CD4-positive, alpha-beta T cell treated with Interleukin-10 for 1 hour (primary cell): ENCODE measurements around the gene EXOC6B.

Source experiments
- DNase-seq: peaks from one replicate; pipeline ENCODE4 v3.0.0-alpha.2; 2020

EXOC6B gene

DNA sequence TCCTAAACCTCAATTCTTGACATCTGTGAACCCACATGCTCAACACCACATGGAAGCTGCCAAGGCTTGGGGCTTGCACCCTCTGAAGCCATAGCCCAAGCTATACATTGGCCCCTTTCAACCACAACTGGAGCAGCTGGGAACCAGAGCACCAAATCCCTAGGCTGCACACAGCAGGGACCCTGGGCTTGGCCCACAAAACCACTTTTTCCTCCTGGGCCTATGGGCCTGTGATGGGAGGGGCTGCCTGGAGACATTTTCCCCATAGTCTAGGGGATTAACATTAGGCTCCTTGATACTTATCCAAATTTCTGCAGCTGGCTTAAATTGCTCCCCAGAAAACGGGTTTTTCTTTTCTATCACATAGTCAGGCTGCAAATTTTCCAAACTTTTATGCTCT is 40.3 kb downstream of the EXOC6B start:
- DNase-seq, result no peak

DNA sequence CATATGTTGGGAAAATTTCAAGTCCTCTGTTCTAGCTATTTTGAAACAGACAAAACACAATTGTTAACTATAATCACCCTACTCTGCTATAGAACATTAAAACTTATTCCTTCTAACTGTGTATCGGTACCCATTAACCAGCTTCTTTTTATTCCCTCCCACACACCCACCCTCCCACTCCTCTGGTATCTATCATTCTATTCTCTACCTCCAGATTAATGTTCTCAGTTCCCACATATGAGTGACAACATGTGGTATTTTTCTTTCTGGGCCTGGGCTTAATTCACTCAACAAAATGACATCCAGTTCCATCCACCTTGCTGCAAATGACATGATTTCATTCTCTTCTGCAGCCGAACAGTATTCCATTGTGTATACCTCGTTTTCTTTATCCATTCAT is 43.3 kb downstream of the EXOC6B start:
- DNase-seq, result no peak

DNA sequence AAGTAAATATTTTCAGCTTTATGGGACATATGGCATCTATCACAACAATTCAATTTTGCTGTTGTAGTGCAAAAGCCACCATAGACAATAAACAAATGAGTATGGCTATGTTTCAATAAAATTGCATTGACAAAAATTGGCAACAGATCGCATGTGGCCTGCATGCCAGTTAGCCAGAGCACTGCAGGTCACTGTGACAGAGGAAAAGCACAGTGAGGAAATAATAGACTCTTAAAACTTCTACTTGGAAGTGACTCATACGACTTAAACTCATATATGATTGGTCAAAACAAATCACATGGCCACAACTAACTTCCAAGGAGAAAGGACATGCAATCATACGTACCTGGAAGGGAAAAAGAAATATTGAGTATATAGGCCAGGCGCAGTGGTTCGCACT is 44.4 kb downstream of the EXOC6B start:
- no peak for DNase-seq

DNA sequence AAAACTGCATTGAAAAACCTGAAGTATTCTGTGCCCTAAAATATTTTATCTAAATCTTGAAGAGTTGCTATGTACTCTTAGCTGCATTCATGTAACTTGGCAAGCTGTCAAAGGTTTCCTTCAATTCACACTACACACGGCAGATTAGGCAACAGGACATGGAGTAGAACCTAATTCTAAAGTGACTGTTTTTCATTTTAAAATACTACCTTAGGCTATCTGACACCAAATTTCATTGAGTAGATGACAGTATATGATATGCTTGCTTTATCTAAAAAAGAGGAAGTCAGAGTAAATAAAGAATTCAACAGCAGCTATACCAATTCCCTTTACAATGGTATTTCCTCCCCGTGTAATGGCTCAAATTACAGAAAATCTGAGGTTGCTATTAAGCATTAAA is 45.4 kb downstream of the EXOC6B start:
- DNase-seq, result no peak

DNA sequence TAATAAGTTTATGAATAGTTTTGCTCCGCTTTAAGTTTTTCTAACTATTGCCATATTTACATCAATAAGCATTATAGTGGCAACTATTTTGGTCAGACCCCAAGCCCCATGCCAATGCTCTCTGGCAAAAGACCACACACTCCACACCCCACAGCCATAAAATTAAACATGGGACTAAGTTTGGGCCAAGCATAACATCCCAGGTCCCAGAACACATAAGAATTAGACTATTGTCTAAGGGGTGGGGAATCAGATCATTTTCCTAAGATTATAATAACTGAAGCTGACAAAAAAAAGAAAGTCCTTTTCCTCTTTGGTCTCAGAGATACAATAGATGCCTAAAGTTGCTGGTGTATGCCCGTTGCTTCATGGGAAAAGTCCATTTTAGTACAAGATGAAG is 46.3 kb downstream of the EXOC6B start:
- DNase-seq, result no peak

DNA sequence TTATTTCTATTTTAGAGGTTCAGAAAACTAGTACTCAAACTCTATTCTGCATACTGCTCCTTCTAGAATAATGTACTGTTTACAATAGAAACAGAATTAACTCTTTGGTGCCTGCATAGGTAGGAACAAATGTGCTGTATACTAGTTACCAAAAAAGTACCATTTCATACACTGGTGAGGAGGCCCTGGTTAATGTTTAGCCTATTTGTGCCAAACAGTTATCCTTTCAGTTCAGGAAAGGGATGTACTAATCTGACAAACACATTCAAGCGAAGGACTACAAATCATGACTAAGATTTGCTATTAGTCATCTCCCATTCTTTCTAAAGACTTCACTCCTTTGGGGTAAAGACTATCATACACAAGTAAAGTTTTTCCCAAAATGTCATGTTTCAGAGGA is 47.4 kb downstream of the EXOC6B start:
- DNase-seq, result no peak

DNA sequence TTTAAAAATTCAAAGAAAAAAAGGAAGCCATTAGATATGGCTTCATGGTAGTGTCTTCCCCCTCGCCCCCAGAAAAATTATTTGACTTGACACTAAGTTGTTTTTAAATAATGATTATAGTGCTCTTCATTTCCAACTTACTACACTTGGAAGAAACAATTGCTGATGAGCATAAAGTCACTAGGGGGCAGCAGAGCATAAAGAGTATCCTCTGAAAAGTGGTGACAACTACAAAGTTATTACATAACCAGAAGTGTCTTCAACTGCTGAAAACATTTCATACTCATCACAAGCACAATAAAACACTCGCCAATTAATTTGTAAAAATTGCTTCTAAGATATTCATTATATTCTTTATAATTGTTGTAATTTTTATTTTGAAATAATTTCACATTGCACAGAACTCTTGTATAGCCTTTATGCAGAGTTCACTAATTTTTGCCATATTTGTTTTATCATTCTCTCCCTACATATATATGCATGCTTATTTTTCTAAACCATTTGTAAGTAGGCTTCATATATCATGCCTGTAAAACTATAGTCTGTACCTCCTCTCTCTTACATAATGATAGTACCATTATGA is 54.9 kb downstream of the EXOC6B start:
- peak; percentile 78 for DNase-seq

DNA sequence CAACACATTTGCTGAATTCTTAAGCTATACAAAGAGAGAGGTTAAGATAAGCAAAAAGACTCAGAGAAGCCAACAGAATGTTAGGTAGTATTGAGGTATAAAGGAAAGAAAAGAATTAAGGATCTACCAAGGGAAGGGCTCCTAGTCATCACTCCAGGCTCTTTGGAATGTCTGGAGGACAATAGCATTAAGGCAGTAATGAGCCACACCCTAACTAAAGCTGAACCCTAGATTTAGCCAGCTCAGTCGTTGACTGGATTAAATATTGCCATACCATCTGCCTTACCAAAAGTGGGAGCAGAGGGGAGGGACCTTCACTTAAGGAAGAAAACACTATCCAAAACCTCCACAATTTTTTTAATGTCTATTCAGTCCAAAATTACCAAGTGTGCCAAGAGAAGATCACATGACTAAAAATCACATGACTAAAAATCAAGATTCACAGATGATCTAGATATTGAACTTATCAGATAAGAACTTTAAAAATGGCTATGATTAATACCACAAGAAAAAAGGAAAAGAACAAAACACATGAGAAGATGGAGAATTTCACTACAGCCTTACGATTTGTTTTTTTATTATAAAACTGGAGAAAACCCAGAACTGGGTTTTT is 59.7 kb downstream of the EXOC6B start:
- DNase-seq, result no peak

DNA sequence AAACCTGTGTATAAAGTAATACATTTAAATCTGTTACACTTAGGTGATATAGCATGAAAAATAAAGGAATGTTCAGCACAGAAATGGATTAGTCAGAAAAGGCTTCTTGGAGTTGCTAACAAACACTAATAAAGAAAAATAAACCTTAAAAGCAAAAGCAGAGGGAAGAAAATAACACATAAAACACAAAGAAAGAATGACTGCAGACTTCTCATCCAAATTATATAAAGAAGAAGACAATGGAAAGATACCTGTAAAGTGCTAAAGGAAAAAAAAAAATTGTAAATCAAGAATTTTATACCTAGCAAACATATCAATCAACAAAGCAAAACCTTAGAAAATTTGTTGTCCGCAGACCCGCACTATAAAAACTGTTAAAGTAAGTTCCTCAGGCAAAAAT is 63.6 kb downstream of the EXOC6B start:
- DNase-seq, result no peak

DNA sequence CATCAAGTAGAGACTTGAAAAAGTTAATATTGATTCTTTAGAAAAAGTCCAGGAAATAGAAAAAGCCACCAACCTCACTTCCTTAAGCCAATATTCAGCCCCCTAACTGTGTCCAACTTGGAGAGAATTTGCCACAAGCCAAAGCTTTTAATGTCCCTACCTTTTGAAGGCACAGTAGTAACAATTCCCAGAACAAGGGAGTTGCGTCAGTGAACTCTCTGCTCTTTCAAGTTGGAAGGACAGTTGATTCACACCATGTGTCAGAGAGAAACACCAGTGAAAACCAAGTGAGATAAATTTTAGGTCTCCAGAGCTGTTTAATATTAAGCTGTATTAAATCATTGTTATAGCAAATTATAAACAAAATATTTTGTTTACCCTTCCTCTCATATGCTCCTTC is 66.1 kb downstream of the EXOC6B start:
- DNase-seq, result no peak

DNA sequence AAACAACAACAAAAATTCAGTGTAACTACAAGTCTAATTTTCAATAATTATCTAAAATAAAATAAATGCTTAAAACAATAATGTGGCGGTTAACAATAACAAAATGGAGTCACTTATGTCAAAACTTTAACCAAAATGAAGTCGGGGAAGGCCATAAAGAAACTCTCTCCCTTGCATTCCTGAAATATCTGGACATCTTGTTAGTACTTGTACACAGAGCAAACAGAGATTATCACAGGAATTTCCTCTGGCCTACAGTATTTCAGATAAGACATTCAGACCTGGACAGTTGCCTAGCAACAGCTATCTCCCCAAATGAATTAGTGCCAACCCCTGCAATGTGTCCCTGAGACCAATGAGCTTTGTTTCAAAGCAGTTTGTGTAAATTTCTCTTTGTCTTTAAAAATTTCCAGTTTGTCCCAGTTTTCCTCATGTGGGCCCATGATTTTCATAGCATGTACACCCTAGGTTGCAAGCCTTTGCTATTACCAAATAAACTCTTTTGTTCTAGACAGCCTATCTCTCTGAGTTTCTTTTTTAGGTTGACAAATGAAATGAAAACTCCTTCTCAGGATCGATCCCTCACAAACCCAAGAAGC is 68.6 kb downstream of the EXOC6B start:
- no peak for DNase-seq

DNA sequence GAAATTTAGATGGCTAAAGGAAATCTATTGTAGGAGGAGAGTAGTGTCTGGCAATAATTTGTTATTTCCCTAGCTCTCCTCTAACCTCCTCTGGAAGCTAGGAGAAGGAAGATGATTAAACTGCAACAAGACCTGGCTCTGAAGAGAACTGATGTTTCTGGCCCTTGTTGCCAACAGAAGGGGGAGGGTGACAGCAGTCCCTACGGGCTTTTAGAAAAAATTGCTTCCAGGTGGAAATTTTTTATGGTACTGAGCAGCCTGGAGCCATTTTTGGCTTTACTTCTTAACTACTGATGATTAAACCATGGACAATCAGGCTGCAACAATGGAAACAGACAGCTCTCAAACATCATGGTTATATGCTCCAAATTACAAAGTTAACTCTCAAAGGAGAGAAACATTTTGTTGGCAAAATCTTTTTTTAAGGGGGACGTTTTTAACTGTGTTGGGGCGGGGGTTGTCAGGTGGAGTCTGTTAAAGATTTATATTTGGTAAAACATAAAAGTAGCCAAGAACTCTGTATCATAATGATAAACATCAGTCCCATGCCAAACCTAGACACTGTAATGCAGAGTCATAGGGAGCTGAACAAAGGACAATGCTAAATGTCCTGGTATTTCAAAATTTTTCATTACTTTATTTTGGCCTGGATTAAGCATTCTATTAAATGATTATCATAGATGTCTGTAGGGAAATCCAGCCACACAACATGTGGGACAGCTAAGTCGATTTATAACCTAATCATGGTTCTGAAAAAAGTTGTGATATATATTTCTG is 70.0 kb downstream of the EXOC6B start:
- no peak for DNase-seq

DNA sequence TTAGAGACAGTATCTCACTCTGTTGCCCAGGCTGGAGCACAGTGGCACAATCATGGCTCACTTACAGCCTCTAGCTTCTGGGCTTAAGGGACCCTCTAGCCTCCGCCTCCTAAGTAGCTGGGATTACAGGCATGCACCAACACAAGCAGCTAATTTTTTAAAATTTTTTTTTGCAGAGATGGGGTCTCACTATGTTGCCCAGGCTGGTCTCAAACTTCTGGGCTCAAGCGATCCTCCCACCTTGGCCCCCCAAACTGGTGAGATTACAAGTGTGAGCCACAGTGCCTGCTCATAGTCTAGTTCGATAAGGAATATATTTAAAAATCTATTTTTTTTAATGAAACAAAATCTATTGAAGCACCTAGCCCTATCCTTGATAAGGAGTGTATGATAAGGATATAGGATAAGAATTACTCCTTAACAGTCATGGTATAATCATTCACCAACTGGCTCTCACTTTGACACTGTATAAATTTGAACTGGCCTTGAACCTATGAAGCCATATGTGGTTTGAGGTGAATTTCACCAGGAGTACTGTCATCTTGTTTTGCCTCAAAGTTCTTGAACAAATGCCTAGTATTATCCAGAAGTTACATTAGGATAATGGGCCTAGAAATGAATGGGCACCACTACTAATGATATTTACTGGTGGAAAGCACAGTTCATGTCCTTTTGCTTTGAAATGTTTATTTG is 71.1 kb downstream of the EXOC6B start:
- DNase-seq, result no peak

DNA sequence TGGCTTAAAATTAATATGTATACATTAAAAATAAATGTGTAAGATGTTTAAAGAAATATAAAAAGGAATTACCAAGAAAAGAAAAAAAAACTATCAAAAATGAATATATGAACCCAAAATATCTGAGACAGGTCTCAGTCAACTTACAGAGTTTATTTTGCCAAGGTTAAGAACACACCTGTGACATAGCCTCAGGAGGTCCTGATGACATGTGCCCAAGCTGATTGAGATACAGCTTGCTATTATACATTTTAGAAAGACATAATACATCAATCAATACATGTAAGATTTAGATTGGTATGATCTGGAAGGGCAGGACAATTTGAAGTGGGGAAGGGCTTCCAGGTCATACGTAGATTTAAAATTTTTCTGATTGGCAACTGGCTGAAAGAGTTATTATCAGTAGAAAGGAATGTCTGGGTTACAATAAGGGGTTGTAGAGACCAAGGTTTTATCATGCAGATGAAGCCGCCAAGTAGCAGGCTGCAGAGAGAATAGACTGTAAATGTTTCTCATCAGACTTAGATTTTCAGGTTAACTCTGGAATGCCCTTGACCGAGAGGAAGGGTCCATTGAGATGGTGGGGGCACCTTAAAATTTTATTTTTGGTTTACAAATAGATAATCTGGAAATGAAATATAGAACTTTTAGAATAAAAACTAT is 74.7 kb downstream of the EXOC6B start:
- no peak for DNase-seq

DNA sequence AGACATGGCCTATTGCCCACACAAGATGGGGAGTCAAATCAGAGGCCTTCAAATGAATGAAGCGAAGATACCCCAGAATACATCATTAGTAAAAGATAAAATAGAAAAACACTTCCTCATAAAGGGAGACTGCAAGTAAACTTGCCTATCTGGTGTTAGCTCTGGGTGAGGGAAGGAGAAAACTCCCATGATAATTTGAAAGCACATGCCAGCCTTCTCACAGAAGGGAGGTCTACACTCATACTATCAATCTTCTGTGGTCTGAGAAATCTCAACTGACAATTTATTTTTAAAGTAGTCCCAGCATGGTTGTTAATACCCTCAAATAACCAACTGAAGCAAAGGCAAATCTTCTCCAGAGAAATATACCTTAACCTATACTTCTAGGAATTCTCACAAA is 75.4 kb downstream of the EXOC6B start:
- no peak for DNase-seq

DNA sequence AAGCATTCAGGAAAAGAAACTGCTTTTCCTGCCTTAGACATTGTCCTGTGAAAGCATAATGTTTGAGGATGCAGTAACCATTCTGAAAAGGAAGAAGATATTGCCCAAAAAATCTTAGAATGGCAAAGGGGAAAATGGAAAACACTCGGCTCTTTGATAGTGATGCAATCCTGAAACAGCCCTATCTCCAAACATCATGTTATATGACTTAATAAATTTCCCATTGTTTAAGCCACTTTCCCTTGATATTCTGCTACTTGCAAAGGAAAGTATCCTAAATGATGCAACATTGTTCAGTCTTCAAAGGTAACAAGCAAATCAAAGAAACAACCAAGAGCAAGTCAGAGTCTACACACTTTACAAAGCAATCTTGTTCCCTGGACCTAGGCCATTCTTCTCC is 78.5 kb downstream of the EXOC6B start:
- no peak for DNase-seq

DNA sequence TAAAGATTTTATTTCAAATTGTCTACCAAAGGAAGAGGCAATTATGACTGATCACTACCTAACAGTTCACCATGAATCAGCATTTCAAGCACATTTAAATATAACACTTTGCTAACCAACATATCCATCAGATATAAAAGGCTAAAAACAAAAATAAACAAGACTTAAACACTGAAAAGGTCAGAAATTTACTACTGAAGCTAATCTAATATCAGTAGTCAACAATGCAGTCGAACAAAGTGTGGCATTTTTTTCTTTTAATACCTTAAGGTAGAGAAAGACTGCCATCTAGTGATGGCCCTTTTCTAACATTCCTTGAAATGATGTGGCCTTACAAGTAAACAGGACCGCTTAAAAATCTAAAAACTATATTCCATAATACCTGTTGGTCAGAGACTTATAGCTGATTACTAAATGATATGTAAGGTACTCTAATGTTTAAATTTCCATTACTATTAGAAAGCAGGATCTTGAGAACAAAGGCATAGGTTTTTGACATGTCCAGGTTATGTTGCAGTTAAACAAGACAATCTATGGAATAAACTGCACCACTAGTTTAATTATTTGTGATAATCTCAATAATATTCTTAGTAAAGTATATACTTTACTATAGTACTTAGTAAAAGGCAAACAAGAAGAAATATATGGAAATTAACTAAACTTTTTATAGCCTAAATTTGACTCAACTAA is 80.0 kb downstream of the EXOC6B start:
- peak; percentile 43 for DNase-seq

DNA sequence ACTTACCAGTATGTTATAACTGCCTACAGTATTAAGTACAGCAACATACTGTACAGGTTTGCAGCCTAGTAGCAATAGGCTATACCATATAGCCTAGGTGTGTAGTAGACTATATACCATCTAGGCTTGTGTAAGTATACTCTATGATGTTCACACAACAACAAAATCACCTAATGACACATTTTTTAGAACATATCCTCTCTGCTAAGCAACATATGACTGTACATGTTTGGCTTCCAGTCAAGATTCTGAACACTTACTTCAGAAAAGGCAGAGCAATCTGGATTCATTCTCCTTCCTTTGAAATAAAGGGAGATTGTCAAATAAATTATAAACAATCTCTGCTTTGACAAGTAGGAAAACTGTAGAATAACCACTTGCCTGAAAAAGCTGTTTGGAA is 81.8 kb downstream of the EXOC6B start:
- DNase-seq, result no peak

DNA sequence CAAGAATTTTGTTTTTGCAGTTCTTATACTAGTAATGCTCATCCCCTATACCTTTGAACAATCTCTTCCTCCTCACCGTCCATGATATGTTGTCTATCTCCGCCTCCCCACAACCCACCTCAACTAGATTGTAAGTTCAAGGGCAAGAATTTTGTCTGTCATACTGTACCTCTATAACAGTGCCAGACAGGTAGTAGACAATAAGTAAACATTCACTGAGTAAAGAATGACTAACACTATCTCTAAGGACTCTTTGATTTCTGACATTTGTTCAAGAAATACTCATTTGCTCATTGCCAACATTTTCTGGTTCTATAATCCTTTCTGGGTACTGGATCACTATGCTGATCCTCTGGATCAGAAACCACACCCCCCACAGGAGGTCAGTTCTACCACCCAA is 82.4 kb downstream of the EXOC6B start:
- DNase-seq, result no peak

DNA sequence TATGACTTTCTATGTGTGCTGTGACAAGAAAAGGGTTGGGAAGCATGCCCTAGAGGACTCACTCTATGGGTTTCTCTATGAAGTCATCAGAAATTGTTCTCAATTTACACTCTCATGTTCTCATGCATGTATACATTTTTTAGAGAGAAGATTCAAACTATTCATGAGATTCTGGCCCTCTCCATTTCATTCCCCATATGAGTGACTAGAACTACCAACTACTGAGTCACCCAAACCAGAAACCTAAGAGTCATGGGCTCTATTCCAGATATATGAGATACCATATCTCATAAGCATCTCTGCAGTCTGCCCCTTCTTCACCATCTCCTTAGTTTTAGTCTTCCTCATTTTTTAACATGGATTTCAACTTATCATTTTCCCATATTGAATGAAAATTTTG is 87.7 kb downstream of the EXOC6B start:
- no peak for DNase-seq

DNA sequence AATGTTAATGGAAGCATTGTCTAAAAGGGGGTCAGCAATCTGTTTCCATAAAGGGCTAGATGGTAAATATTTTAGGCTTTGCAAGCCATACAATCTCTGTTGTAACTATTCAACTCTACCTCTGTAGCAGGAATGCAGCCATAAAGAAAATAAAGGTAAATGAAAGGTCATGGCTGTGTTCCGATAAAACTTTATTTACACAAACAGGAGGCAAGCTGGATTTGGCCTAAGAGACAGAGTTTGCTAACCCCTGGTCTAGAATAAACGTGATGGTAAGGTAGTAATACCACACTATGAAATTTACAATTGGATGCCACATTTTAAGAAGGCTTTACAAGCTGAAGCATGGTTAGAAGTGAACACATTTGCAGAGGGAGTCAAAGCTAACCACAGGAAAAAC is 91.4 kb downstream of the EXOC6B start:
- no peak for DNase-seq

DNA sequence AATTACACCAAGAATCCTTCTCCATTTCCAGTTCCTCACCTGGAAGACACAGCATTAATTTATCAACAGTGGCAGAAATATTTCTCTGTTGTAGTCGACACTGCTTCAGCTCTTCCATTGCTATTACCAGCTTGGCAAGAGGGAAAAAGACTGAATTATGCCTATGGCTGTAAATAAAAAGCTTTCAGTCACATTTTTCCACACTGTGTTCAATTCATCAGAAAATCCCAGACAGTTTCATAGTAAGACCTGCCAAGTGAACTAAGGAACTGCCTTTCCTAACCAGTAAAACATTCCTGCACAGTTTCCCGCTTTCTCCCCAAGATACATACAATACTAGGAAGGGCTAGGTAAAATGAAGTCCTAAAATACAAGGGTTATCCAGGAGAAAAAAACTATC is 94.7 kb downstream of the EXOC6B start:
- DNase-seq, result no peak
